ENCODE results near the gene DCTN2.

DCTN2 gene

GRCh38 chr12:57485695-57486094 lies 61.3 kb downstream of the DCTN2 start:
- no peak for DNase-seq

GRCh38 chr12:57483466-57483865 lies 63.5 kb downstream of the DCTN2 start:
- no peak for DNase-seq

- DNase-seq, result no peak
Measured at GRCh38 chr12:57481671-57482070, 65.3 kb downstream of the DCTN2 start.

All from NCI-H1092 treated with DMSO at 0.1 percent for 48 hours (cell line).